Measurements from ENCODE around the gene PSMG3.

GRCh38 chr7:1587738-1588137 is 17.9 kb upstream of the PSMG3 start:
- TF ChIP-seq CREB1 (CRISPR knock-in tag; IDR thresholded peaks at IDR 0.05) (no peak), CTCF (IDR thresholded peaks at IDR 0.05) (no peak), SMAD4 (CRISPR knock-in tag; IDR thresholded peaks at IDR 0.05) (no peak), ATF2 (CRISPR knock-in tag; IDR thresholded peaks at IDR 0.05; ENCODE audit: borderline replicate concordance, low read depth) (no peak), MAX (CRISPR knock-in tag; IDR thresholded peaks at IDR 0.05) (no peak), USF2 (CRISPR knock-in tag; IDR thresholded peaks at IDR 0.05) (no peak), KAT7 (CRISPR knock-in tag; IDR thresholded peaks at IDR 0.05; ENCODE audit: borderline replicate concordance) (no peak), FOXJ3 (CRISPR knock-in tag; IDR thresholded peaks at IDR 0.05; ENCODE audit: borderline replicate concordance) (no peak), PRDM15 (CRISPR knock-in tag; IDR thresholded peaks at IDR 0.05) (no peak), NR1H2 (CRISPR knock-in tag; IDR thresholded peaks at IDR 0.05) (no peak), JUN (CRISPR knock-in tag; IDR thresholded peaks at IDR 0.05) (no peak)
